Measurements from ENCODE around the gene ANKRD11.

The ANKRD11 gene

DNA sequence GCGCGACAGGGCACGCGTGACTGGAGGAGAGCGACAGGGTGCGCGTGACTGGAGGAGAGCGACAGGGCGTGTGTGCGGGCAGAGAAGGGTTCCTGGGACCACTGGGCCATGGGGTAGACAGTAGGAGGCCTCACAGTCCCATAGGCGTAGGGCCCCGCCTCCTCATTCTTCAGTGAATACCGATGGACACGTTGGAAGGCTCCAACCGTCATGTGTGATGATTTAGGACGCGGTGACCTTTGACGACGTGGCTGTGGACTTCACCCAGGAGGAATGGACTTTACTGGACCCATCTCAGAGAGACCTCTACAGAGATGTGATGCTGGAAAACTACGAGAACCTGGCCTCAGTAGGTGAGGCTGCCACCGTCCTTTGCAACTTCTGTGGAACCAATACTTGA, 267.4 kb downstream of the ANKRD11 start:
- peaks cover 46 to 72% of the 10 kb centered on the region in 2 donors for H3K36me3 ChIP-seq (ENCODE audit: control insufficient read depth in 1 of 2, insufficient read depth in 2 of 2, low read length in 2 of 2)
- no peak overlapping the region for H3K4me3 ChIP-seq (ENCODE audit: low read depth in 1 of 2, low read length in 2 of 2)
- H3K27me3 ChIP-seq (ENCODE audit: low read depth, low read length) = no peaks in the 10 kb centered on the region

DNA sequence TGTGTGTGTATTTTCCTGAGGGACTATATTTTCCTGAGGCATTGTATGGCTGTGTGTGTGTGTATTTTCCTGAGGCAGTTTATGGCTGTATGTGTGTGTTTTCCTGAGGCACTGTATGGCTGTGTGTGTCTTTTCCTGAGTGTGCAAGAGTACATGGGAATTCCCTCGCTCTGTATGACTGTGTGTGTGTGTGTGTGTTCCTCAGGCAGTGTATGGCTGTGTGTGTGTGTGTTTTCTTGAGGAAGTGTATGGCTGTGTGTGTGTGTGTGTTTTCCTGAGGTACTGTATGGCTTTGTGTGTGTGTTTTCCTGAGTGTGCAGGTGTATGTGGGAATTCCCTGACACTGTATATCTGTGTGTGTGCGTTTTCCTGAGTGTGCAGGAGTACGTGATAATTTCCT, 268.8 kb downstream of the ANKRD11 start:
- Histone ChIP-seq H3K27me3 (ENCODE audit: low read depth, low read length) (no peaks in the 10 kb centered on the region), H3K27ac (ENCODE audit: low read length) (no peak overlapping the region), H3K4me3 (ENCODE audit: low read depth in 1 of 2, low read length in 2 of 2) (no peak overlapping the region), H3K4me1 (ENCODE audit: control insufficient read depth in 1 of 2, insufficient read depth in 2 of 2, low read length in 2 of 2) (peaks cover 0 to 7% of the 10 kb centered on the region in 2 donors), H3K9me3 (ENCODE audit: control insufficient read depth in 1 of 2, low read length in 2 of 2) (no peaks in the 10 kb centered on the region), H3K36me3 (ENCODE audit: control insufficient read depth in 1 of 2, insufficient read depth in 2 of 2, low read length in 2 of 2) (peaks cover 32 to 59% of the 10 kb centered on the region in 2 donors)

More for the DNA sequence above, 267.4 kb downstream of the ANKRD11 start:
- H3K27ac ChIP-seq (ENCODE audit: low read length) = no peak overlapping the region
- peaks cover 0 to 7% of the 10 kb centered on the region in 2 donors for H3K4me1 ChIP-seq (ENCODE audit: control insufficient read depth in 1 of 2, insufficient read depth in 2 of 2, low read length in 2 of 2)
- peaks cover 0 to 4% of the 10 kb centered on the region in 2 donors for H3K9me3 ChIP-seq (ENCODE audit: control insufficient read depth in 1 of 2, low read length in 2 of 2)

DNA sequence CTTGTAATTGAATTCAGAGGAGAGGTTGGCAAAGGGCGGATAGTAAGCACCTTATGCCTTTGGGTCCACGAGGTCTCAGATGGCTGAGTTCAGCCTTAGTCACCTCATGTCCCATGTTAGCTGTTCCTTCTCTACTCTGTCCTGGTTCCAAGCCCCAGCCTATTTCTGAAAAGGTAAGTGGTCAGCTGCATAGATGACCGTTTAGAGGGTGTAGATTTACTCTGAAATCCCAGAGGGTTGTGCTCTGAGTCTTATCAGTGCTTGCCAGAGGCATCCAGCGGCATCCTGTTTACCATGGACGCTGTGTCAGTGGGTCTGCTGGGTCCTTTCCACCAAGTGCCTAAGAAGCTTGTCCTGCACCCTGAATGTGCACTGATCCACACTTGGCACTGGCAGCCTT, 271.0 kb downstream of the ANKRD11 start:
- H3K9me3 ChIP-seq (ENCODE audit: control insufficient read depth in 1 of 2, low read length in 2 of 2) = no peaks in the 10 kb centered on the region
- H3K4me3 ChIP-seq (ENCODE audit: low read depth in 1 of 2, low read length in 2 of 2) = no peak overlapping the region
- H3K36me3 ChIP-seq (ENCODE audit: control insufficient read depth in 1 of 2, insufficient read depth in 2 of 2, low read length in 2 of 2) = peaks cover 23 to 42% of the 10 kb centered on the region in 2 donors
- H3K27ac ChIP-seq (ENCODE audit: low read length) = no peak overlapping the region
- H3K27me3 ChIP-seq (ENCODE audit: low read depth, low read length) = no peaks in the 10 kb centered on the region
- H3K4me1 ChIP-seq (ENCODE audit: control insufficient read depth in 1 of 2, insufficient read depth in 2 of 2, low read length in 2 of 2) = peaks cover 0 to 14% of the 10 kb centered on the region in 2 donors

Data from muscle layer of duodenum (tissue), 2 donors.